ENCODE measurements around the gene TXNL4A.

Gene TXNL4A

DNA sequence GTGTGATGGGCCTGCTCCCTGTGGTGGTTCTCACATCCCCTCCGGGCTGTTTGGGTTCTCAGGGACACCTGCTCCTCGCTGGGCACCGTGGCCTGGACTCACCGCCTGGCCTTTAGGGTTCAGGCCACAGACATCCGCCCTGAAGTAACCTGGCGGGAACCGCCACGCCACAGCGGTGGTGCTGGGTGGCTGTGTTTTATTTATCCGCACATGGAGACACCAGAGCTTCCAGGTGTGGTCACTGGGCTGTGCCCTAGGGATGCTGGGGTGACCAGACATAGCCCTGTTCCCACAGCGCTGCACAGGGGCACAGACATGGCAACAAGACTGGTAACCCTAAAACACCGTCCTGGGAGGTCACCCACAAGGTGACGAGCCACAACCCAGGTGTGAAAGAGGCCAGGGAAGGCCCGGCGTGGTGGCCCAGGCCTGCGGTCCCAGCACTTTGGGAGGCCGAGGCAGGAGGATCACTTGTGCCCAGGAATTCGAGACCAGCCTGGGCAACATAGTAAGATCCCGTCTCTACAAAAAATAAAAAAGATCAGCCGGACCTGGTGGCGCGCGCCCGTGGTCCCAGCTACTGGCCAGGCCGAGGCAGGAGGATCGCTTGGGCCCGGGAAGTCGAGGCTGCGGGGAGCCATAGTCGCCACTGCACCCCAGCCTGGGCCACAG, 24.6 kb downstream of the TXNL4A start:
- DNase-seq, result no peak

- DNase-seq, result no peak
Measured at GRCh38 chr18:79962835-79963657, 25.3 kb downstream of the TXNL4A start.

DNA sequence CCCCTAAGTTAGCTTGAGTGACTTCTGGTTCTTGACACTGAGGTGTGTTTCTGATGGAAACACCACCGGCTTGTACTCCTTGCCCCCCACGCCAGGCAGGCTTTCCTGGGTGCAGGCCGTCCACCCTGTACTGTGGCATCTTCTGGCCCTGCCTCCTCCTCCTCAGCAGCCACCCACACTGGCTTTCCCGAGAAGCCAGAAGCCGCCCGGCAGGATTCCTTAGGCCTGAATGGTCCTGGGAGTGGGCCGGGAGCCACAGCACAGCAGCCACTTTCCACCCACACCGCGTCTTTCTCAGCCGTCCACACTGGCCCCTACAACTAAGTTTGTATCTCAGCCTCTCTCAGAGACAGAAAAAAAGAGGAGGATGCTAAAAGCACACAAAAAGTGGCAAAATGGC, 26.1 kb downstream of the TXNL4A start:
- no peak for DNase-seq

DNA sequence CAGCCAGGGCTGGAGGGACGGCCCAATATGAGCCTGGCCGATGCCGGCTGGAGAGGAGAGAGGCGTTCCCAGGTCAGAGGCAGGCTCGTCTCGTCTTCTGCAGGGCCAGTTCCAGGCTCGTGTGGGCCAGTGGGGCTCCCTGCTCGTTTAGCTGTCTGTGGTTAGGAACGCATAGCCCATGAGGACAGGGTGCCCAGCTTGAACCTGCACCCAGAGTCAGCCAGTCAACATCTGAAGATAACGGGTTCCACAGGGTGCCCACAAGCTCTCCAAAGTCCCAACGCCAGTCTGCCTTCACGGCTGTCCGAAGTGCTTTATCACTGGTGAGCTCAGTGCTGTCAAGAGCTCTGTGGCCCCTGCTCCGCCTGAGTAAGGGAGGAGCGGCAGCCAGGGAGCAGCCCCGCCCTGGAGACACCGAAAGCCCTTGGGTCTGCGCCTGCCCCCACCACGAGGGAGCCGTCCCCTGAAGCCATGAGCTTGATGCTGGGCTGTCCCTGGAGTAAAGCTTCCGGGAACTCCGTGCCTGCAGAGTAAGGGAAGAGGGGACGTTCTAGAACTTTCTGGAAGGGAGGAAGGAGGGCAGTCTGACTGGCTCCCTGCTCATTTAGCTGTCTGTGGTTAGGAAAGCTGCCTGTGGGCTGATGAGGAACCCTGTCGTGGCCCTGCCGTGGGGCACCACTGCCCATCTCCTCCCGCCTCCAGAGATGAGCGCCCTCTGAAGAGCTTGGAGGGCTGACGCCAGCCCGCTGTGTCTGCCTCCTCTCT, 26.7 kb downstream of the TXNL4A start:
- no peak for DNase-seq

DNA sequence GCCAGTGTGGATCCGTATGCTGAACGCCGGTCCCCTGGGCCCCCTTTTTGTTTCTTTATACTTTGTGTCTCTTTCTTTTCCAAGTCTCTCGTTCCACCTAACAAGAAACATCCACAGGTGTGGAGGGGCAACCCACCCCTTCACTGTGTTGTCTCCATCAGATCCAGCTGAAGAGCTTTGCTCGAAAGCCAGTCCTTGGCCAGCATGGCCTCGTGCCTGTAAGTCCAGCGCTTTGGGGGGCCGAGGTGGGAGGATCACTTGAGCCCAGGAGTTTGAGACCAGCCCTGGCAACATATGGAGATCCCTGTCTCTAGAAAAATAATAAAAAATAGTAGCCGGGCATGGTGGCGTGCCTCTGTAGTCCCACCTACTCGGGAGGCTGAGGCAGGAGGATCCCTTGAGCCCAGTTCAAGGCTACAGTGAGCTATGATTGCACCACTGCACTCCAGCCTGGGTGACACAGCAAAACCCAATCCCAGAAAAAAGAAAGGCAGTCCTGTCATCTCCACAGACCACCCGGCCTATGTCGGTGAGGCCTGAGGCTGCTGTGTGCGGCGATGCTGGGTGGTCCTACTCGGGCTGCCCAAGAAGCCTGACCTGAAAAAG, 27.3 kb downstream of the TXNL4A start:
- no peak for DNase-seq

DNA sequence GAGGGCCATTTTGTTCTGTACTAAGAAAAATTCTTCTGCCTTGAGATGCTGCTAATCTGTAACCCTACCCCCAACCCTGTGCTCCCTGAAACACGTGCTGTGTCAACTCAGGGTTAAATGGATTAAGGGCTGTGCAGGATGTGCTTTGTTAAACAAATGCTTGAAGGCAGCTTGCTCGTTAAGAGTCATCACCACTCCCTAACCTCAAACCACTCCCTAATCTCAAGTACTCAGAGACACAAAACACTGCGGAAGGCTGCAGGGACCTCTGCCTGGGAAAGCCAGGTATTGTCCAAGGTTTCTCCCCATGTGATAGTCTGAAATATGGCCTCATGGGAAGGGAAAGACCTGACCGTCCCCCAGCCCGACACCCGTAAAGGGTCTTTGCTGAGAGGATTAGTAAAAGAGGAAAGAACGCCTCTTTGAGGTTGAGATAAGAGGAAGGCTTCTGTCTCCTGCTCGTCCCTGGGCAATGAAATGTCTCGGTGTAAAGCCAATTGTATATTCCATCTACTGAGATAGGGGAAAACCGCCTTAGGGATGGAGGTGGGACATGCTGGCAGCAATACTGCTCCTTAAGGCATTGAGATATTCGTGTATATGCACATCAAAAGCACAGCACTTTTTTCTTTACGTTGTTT, 28.1 kb downstream of the TXNL4A start:
- peak; percentile 56 for DNase-seq

- no peak for DNase-seq
Measured at GRCh38 chr18:79958981-79959380, 29.4 kb downstream of the TXNL4A start.

DNA sequence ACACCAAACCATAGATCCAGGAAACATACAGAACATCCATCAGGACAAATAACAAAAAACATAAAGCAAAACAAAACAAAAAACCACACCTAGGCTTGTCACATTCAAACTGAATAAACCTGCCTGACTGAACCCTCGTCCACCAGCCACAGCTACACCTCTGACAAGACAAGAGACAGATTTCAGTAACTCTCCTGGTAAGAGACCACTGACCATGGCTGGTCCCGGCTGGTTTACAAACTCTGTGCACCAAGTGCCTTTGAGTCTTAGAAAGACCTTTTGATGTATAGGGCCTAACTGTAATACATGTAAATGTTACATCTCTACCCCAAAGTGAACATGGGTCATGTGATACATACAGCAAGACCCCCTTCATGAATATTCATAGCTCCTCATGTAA, 32.1 kb downstream of the TXNL4A start:
- no peak for DNase-seq

DNA sequence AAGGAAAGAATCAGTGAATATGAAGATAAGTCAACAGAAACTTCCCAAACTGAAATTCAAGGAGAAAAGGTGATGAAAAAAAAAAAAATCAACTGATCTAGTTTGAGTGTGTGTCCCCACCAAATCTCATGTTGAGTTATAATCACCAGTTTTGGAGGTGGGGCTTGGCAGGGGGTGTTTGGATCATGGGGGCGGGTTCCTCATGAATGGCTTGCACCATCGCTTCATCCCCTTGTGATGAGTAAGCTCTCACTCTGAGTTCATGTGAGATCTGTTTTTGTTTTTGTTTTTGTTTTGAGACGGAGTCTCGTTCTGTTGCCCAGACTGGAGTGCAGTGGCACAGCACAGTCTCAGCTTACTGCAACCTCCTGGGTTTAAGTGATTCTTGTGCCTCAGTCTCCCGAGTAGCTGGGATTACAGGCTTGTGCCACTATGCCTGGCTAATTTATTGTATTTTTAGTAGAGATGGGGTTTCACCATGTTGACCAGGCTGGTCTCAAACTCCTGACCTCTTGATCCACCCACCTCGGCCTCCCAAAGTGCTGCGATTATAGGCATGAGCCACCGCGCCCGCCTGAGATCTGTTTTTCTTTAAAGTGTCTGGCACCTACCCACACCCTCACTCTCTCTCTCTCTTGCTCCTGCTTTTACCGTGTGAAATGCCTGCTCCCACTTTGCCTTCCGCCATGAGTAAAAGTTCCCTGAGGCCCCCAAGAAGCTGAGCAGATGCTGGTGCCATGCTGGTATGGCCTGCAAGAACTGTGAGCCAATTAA, 32.9 kb downstream of the TXNL4A start:
- no peak for DNase-seq

GRCh38 chr18:79954791-79955190, 33.6 kb downstream of the TXNL4A start:
- DNase-seq, result no peak

DNA sequence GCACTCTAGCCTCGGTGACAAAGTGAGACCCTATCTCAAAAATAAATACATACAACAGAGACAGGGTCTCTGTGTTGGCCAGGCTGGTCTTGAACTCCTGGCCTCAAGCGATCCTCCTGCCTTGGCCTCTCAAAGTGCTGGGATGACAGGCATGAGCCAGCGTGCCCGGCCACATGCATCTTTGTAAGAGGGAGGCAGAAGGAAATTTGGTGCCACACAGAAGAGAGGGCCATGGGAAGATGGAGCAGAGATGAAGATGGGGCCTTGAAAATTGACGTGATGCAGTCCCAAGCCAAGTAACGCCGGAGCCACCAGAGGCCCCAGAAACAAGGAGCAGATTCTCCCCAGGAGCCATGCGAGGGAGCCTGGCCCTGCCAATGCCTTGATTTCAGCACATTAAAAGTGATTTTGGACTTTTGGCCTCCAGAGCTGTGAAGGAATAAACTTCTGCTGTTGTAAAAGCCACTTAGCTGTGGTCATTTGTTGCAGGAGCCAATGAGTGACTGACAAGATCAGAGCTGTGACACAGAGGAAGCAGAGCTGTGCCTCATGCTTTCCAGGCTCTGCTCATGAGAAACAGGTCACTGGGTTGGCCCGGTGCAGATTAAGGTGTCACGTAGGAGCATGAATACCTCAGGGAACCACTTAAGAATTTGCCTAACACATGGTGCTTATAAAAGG, 34.3 kb downstream of the TXNL4A start:
- DNase-seq, result no peak

DNA sequence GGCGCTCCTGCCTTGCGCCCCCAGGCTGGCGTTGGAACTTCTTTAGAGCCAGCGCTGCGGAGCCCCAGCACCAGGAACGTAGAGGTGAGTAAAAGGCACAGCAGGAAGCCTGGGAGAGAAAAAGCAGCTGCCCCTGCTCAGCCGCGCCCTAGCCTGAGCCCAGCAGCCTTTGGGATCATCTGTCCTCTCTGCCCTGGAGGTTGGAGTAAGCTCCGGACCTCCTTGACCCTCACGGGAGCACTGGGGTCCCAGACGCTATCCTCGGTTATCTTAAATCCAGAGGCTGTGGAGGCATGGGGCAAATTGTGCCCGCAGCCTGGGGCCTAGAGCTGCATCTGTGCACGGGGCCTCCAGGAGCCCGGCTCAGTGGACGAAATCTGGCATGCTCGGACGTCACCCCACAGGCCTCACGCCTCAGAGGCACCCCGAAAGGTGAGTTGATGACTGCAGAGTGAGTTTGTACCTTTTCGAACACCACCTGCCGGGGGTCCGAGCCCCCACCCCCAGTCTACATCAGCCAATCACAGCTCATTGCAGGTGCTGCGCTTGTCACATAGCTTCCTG, 35.3 kb downstream of the TXNL4A start:
- no peak for DNase-seq

GRCh38 chr18:79952456-79952995, 35.8 kb downstream of the TXNL4A start:
- DNase-seq, result no peak

GRCh38 chr18:79951545-79952455, 36.6 kb downstream of the TXNL4A start, which contains the start of gene SLC66A2:
Gene SLC66A2 (minus strand): TSS chr18:79951653. CDS start chr18:79950926, 727 bp downstream.
- no peak for DNase-seq

DNA sequence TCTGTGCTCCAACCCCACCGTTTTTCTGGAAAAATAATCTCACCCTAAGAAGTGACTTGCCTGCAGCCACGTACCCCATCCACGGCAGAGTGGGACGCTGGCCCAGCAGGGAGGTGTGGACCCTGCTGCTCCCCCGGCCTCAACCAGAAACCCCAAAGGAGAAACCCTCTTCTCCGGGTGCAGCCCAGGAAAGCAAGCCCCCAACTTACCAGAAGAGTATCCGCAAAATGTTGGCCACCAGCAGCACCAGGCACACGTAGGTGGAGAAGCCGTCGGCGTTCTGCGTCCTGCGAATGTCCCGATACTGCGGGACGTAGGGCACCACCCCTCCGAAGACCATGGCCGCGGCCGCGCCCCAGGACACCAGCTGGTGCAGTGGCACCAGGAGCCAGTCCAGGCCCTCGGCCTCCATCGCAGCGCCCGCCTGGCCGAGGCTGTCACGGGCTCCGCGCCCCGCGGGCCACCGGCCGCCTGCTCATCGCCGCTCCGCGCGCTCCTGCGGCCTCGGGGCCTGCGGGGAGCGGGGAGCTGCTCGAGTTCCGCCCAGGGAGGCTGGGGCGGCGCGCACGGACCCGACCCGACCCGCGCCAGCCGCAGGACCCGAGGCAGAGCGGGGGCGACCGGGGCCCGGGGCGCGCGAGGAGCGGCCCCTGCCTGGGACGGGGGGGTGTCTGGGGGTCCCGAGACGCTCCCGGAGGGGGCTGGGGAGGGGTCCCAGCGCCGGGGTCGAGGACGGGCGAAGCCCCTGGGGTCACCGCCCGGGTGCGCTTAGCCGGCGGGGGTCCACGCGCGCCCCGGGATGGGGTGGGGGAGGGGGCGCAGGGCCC, 37.6 kb downstream of the TXNL4A start:
- DNase-seq, result no peak

- no peak for DNase-seq
Measured at GRCh38 chr18:79949697-79950487, 38.5 kb downstream of the TXNL4A start.

DNA sequence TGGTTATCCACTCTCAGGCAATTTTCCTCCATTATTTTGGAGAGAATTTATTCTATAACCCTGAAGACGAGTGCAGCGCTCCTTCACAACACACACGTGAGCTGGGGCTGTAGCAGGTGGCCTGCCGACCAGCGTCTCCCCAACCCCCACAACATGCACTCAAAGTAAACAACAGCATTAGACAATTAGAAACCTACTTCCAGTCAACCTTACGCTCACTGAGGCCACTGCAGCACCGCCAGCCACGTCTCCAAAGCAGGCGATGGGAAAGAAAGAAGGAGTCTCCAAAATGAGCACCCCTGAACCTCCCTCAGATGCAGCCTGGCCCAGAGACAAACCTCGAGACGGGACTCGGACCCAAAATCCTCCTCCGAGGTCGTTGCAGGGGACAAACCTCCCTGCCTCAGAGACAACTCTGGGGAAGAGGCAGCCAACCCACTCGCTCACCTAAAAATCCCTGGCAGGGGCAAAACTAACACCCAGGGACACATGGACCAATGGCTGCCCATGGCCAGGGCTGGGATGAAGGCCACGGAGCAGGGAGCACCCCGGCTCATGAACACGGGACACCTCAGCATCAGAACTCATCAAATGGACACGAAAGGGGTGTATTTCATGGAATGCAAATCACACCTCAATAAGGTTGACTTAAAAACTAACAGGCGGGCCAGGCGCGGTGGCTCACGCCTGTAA, 39.5 kb downstream of the TXNL4A start:
- DNase-seq, result no peak
